ENCODE measurements around the gene ANXA2. TPM values are rescaled to one million over a fixed set of nuclear protein-coding genes. Genes with fewer than 3 reads are reported as not detected.

ANXA2 gene
- total RNA-seq, 1 experiment from 2014 or later, result 1,038 TPM

- no peak overlapping the region for H3K4me3 ChIP-seq (ENCODE audit: low read depth, low read length, poor library complexity, severe bottlenecking)
- intact Hi-C loops (cut with micrococcal nuclease; ENCODE audit: unreplicated experiment), result no loop called here
- CTCF ChIA-PET, result no interaction called here
These were observed 1.6 kb upstream of the ANXA2 start for GRCh38 chr15:60399246-60399915.

GRCh38 chr15:60396958-60397771 is 621 bp downstream of the ANXA2 start:
- H3K27me3 ChIP-seq (replicated peaks; ENCODE audit: insufficient read depth, low read depth, low read length, poor library complexity), result no peaks in the 10 kb centered on the region
- no peak for TF ChIP-seq EZH2 (IDR thresholded peaks at IDR 0.05; ENCODE audit: borderline replicate concordance, low read depth, low read length, poor library complexity, severe bottlenecking)
- TF ChIP-seq CTCF (conservative IDR thresholded peaks at IDR 0.05; ENCODE audit: low read depth, low read length), result no peak
- BruUV-seq (replicated peaks), result no TSS peak
- peaks cover 20% of the 10 kb centered on the region for H3K36me3 ChIP-seq (ENCODE audit: insufficient read depth, low read length, poor library complexity, severe bottlenecking)
- peak overlapping the region; percentile 89 for H3K4me3 ChIP-seq (ENCODE audit: low read depth, low read length, poor library complexity, severe bottlenecking)
- ChIA-PET POLR2A (ENCODE audit: low non-redundant PET) (interaction anchor here (0.7 kb wide), 1 partner anchor 34 kb away, joined by 8 read pairs; no protein-coding TSS in a partner anchor), CTCF (interaction anchor here (1.0 kb wide), 1 partner anchor 38 kb away, joined by 3 read pairs; no protein-coding TSS in a partner anchor)
- DNase-seq (ENCODE audit: low spot score), result peak; percentile 79
- no peaks in the 10 kb centered on the region for H3K9me3 ChIP-seq (ENCODE audit: low read depth, low read length, poor library complexity, severe bottlenecking)
- intact Hi-C loops (cut with micrococcal nuclease; ENCODE audit: unreplicated experiment), result loop anchor here (2.0 kb wide), 1 partner anchor 26 kb away; no protein-coding TSS in a partner anchor
- peak overlapping the region; percentile 94 for H3K27ac ChIP-seq (ENCODE audit: low read depth, low read length, poor library complexity, severe bottlenecking)
- H3K4me1 ChIP-seq (ENCODE audit: insufficient read depth, low read length, poor library complexity, severe bottlenecking), result peaks cover 57% of the 10 kb centered on the region

More at GRCh38 chr15:60399246-60399915, 1.6 kb upstream of the ANXA2 start:
- Histone ChIP-seq H3K27me3 (replicated peaks; ENCODE audit: insufficient read depth, low read depth, low read length, poor library complexity) (no peaks in the 10 kb centered on the region), H3K9me3 (ENCODE audit: low read depth, low read length, poor library complexity, severe bottlenecking) (no peaks in the 10 kb centered on the region), H3K4me1 (ENCODE audit: insufficient read depth, low read length, poor library complexity, severe bottlenecking) (peaks cover 35% of the 10 kb centered on the region), H3K36me3 (ENCODE audit: insufficient read depth, low read length, poor library complexity, severe bottlenecking) (peaks cover 14% of the 10 kb centered on the region), H3K27ac (ENCODE audit: low read depth, low read length, poor library complexity, severe bottlenecking) (peak overlapping the region; percentile 94)
- DNase-seq (ENCODE audit: low spot score), result no peak
- TF ChIP-seq CTCF (conservative IDR thresholded peaks at IDR 0.05; ENCODE audit: low read depth, low read length) (no peak), EZH2 (IDR thresholded peaks at IDR 0.05; ENCODE audit: borderline replicate concordance, low read depth, low read length, poor library complexity, severe bottlenecking) (no peak)
- no TSS peak for BruUV-seq (replicated peaks)
- POLR2A ChIA-PET (ENCODE audit: low non-redundant PET), result no interaction called here

- Histone ChIP-seq H3K27me3 (replicated peaks; ENCODE audit: insufficient read depth, low read depth, low read length, poor library complexity) (no peaks in the 10 kb centered on the region), H3K27ac (ENCODE audit: low read depth, low read length, poor library complexity, severe bottlenecking) (peak overlapping the region; percentile 94), H3K9me3 (ENCODE audit: low read depth, low read length, poor library complexity, severe bottlenecking) (no peaks in the 10 kb centered on the region), H3K4me1 (ENCODE audit: insufficient read depth, low read length, poor library complexity, severe bottlenecking) (peaks cover 63% of the 10 kb centered on the region), H3K4me3 (ENCODE audit: low read depth, low read length, poor library complexity, severe bottlenecking) (peak overlapping the region; percentile 89), H3K36me3 (ENCODE audit: insufficient read depth, low read length, poor library complexity, severe bottlenecking) (peaks cover 20% of the 10 kb centered on the region)
- ChIA-PET CTCF (no interaction called here), POLR2A (ENCODE audit: low non-redundant PET) (interaction anchor here (0.7 kb wide), 1 partner anchor 33 kb away, joined by 8 read pairs; no protein-coding TSS in a partner anchor)
- intact Hi-C loops (cut with micrococcal nuclease; ENCODE audit: unreplicated experiment), result loop anchor here (2.0 kb wide), 1 partner anchor 26 kb away; no protein-coding TSS in a partner anchor
- BruUV-seq (replicated peaks), result no TSS peak
- no peak for TF ChIP-seq EZH2 (IDR thresholded peaks at IDR 0.05; ENCODE audit: borderline replicate concordance, low read depth, low read length, poor library complexity, severe bottlenecking)
- TF ChIP-seq CTCF (conservative IDR thresholded peaks at IDR 0.05; ENCODE audit: low read depth, low read length), result no peak
- DNase-seq (ENCODE audit: low spot score), result no peak
These were observed 1.2 kb downstream of the ANXA2 start for GRCh38 chr15:60396560-60396957.

Measured in A673 (cell line).